Sigmoid colon (tissue), 7 donors: Measurements from ENCODE around the gene C19orf53. TPM values are rescaled to one million over a fixed set of nuclear protein-coding genes. Genes with fewer than 3 reads are reported as not detected.

Source experiments
- DNase-seq: peaks from one replicate; pipeline ENCODE4 v3.0.0-alpha.2; 2019
- H3K27ac ChIP-seq, 4 donors: fragments of 200-600 bp; sonication (generic); one replicate each; pipeline ENCODE4 v1.5.1; 2016 to 2019; ENCODE audit warnings: mild to moderate bottlenecking in 1 of 4
- H3K27me3 ChIP-seq, 3 donors: fragments of 200-600 bp; sonication (generic); one replicate each; pipeline ENCODE4 v1.5.1; 2019; ENCODE audit warnings: mild to moderate bottlenecking in 1 of 3
- H3K36me3 ChIP-seq, 4 donors: fragments of 200-600 bp; sonication (generic); one replicate each; pipeline ENCODE4 v1.5.1; 2016 to 2019
- H3K4me1 ChIP-seq, 4 donors: fragments of 200-600 bp; sonication (generic); one replicate each; pipeline ENCODE4 v1.5.1; 2017 to 2019
- H3K4me3 ChIP-seq, 4 donors: fragments of 200-600 bp; sonication (generic); one replicate each; pipeline ENCODE4 v1.5.1; 2017 to 2019; ENCODE audit warnings: mild to moderate bottlenecking in 2 of 4, moderate library complexity in 1 of 4
- H3K9me3 ChIP-seq, 4 donors: fragments of 200-600 bp in 3 of 4; sonication (generic) in 3 of 4; one replicate each; pipeline versions ENCODE4 v1.5.1 to v1.6.1; 2013 to 2019
- EP300 ChIP-seq, 4 donors: sonication (generic); formaldehyde crosslinking; IDR thresholded peaks; one replicate each; pipeline ENCODE4 v1.6.1; 2017; ENCODE audit warnings: antibody characterized with exemption in 4 of 4
- POLR2A ChIP-seq, 2 donors: fragments of 450-650 bp; IDR thresholded peaks; one replicate each; pipeline ENCODE4 v1.6.1; 2016; ENCODE audit warnings: antibody characterized with exemption in 2 of 2, mild to moderate bottlenecking in 2 of 2, moderate library complexity in 2 of 2
- POLR2AphosphoS5 ChIP-seq, 4 donors: sonication (generic); formaldehyde crosslinking; IDR thresholded peaks; one replicate each; pipeline ENCODE4 v1.6.1; 2017; ENCODE audit warnings: antibody characterized with exemption in 4 of 4
- WGBS, 2 donors: extraction: QIAGEN DNeasy Blood & Tissue Kit; methylation state at CpG; one replicate each; pipeline ENCODE4 v1.1.7; 2013; 5-methylcytosine and 5-hydroxymethylcytosine counted together
- intact Hi-C: fragments of 100-400 bp; cut with DNase I; formaldehyde crosslinking; loops from one replicate; pipeline ENCODE4 v1.15.1; 2023
- polyA plus RNA-seq, 3 donors: library from polyadenylated mRNA; stranded (reverse); fragments of 200-250 nt; gene quantifications; one replicate each; pipeline ENCODE4 v1.2.3, GENCODE V29; 2013
- total RNA-seq, 4 donors: library from RNA; depleted of rRNA; stranded (reverse); fragments of >200 nt; gene quantifications; one replicate each; pipeline ENCODE4 v1.1.0, GENCODE V29; 2016
- TF ChIP-seq, protein P1 (sequence below), 4 experiments: fragments of 450-650 bp in 3 of 4; fragments of 200-600 bp in 1 of 4; IDR thresholded peaks; one replicate each; pipeline ENCODE4 v1.5.1; 2016 to 2019; ENCODE audit warnings: antibody characterized with exemption in 4 of 4, mild to moderate bottlenecking in 3 of 4, moderate library complexity in 2 of 4
- donor health status: healthy with polysubstance abuse.
- donor health status: Bipolar disorder and iron deficiency.
- donor health status: healthy.

C19orf53 gene
- total and polyA plus RNA-seq, 7 donors: 105 to 229 (median 139) TPM

DNA sequence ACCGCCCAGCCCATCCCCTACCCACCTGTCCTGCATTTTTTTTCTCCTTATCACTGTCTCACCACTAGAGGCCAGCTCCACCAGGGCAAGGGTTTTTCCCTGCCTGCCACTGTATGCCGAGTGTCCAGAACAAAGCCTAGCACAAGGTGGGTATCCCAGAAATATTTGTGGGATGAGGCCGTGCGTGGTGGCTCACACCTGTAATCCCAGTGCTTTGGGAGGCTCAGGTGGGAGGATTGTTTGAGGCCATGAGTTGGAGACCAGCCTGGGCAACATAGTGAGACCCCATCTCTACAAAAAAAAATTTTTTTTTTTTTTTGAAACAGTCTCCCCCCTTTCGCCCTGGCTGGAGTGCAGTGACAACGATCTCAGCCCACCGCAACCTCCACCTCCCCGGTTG, 12.8 kb upstream of the C19orf53 start:
- no peaks in the 10 kb centered on the region for H3K9me3 ChIP-seq
- H3K4me1 ChIP-seq: peaks cover 0 to 23% (median 12%) of the 10 kb centered on the region in 4 donors
- WGBS, 2 donors: 84 to 96% methylated on average over 8 of the region's 8 CpGs
- TF ChIP-seq, protein P1, sequence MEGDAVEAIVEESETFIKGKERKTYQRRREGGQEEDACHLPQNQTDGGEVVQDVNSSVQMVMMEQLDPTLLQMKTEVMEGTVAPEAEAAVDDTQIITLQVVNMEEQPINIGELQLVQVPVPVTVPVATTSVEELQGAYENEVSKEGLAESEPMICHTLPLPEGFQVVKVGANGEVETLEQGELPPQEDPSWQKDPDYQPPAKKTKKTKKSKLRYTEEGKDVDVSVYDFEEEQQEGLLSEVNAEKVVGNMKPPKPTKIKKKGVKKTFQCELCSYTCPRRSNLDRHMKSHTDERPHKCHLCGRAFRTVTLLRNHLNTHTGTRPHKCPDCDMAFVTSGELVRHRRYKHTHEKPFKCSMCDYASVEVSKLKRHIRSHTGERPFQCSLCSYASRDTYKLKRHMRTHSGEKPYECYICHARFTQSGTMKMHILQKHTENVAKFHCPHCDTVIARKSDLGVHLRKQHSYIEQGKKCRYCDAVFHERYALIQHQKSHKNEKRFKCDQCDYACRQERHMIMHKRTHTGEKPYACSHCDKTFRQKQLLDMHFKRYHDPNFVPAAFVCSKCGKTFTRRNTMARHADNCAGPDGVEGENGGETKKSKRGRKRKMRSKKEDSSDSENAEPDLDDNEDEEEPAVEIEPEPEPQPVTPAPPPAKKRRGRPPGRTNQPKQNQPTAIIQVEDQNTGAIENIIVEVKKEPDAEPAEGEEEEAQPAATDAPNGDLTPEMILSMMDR (IDR thresholded peaks at IDR 0.05): no peak
- TF ChIP-seq POLR2A (IDR thresholded peaks at IDR 0.05) (no peak), POLR2AphosphoS5 (IDR thresholded peaks at IDR 0.05) (no peak)
- intact Hi-C loops: no loop called here
- peaks cover 30 to 67% (median 52%) of the 10 kb centered on the region in 4 donors for H3K36me3 ChIP-seq
- no peak for DNase-seq
- no peak overlapping the region for H3K4me3 ChIP-seq
- no peak overlapping the region for H3K27ac ChIP-seq
- H3K27me3 ChIP-seq: no peaks in the 10 kb centered on the region

DNA sequence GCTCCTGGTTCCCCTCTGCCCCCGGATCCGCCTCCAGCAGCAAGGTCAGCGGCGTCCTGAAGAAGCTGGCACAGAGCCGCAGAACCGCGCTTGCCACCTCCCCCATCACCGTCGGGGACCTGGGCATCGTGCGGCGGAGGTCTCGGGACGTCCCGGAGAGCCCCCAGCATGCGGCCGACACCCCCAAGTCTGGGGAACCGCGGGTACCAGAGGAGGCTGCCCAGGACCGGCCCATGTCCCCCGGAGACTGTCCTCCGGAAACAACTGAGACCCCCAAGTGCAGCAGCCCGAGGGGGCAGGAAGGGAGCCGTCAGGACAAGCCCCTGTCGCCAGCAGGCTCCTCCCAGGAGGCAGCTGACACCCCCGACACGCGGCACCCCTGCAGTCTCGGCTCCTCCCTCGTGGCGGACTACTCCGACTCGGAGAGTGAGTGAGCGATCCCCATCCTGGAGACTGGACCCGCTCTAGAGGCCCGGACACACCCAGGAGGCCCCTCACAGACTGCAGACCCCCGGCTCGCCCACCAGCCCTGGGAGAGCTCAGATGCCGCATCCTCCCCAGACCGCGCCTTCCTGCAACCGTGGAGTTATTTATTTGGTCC, 11.5 kb upstream of the C19orf53 start:
- DNase-seq: no peak
- intact Hi-C loops: no loop called here
- H3K27me3 ChIP-seq: no peaks in the 10 kb centered on the region
- peaks cover 23 to 54% (median 40%) of the 10 kb centered on the region in 4 donors for H3K36me3 ChIP-seq
- no peak overlapping the region for H3K27ac ChIP-seq
- H3K9me3 ChIP-seq: no peaks in the 10 kb centered on the region
- peaks cover 0 to 24% (median 12%) of the 10 kb centered on the region in 4 donors for H3K4me1 ChIP-seq
- WGBS, 2 donors: 92 to 93% methylated on average over 42 of the region's 42 CpGs
- H3K4me3 ChIP-seq: no peak overlapping the region
- no peak for TF ChIP-seq POLR2A (IDR thresholded peaks at IDR 0.05)
- TF ChIP-seq POLR2AphosphoS5 (IDR thresholded peaks at IDR 0.05): no peak
- no peak for TF ChIP-seq EP300 (IDR thresholded peaks at IDR 0.05)

DNA sequence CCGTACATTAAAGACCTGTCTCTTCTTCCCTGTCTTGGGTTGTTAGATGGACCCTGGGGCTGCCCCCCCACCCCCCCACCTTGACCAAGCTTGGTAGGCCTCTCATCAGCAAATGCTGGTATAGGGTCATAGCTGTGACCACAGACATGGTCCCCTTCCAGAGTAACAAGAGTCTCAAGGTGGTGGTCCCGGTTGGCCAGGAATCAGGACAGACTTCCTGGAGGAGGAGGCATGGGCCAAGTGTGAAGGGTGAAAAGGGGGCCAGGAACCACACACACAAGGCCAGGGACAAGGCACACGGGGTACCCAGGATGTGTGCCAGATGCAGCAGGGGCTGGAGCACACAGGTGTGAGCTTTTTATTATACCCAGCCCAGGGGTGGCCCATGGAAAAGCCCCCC, 11.0 kb upstream of the C19orf53 start:
- TF ChIP-seq, protein P1 (IDR thresholded peaks at IDR 0.05): no peak
- TF ChIP-seq EP300 (IDR thresholded peaks at IDR 0.05): no peak
- no peak for TF ChIP-seq POLR2A (IDR thresholded peaks at IDR 0.05)
- TF ChIP-seq POLR2AphosphoS5 (IDR thresholded peaks at IDR 0.05): no peak
- DNase-seq: no peak
- Histone ChIP-seq H3K27ac (peak overlapping the region in 1 of 4 donors; percentile 80), H3K4me1 (peaks cover 0 to 24% (median 12%) of the 10 kb centered on the region in 4 donors), H3K4me3 (no peak overlapping the region), H3K36me3 (peaks cover 18 to 52% (median 38%) of the 10 kb centered on the region in 4 donors), H3K9me3 (no peaks in the 10 kb centered on the region), H3K27me3 (no peaks in the 10 kb centered on the region)
- intact Hi-C loops: no loop called here
- 88 to 90% methylated on average over 3 of the region's 3 CpGs for WGBS, 2 donors

DNA sequence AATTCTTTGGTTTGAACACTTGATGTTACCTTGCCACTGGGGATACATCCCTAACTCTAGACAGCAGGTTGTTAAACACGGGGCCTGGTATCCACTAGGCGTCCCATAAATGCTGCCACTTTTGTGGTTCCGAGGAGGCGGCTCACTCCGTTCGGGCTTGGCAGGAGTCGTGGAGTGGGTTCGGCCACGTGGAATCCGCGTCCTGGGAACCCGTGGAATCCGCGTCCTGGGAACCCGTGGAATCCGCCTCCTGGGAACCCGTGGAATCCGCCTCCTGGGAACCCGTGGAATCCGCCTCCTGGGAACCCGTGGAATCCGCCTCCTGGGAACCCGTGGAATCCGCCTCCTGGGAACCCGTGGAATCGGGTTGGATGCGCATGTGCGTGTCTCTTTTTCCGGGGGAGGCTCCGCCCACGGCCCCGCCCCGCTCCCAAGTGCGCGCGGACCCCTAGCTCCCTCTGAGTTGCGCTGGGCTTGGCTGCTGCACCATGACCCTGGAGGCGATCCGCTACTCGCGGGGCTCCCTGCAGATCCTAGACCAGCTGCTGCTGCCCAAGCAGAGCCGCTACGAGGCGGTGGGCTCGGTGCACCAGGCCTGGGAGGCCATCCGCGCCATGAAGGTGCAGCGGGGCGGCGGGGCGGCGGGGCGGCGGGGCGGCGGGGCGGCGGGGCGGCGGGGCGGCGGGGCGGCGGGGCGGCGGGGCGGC, 10.0 kb upstream of the C19orf53 start, which contains the start of gene MRI1:
Gene MRI1 (plus strand): TSS at position 422 of the 707 bp plus-strand sequence. CDS start 67 bp downstream, at position 489.
- H3K4me3 ChIP-seq: peak within 1 kb of the TSS; percentile 56 to 90 (median 78)
- DNase-seq: peak; percentile 92
- H3K36me3 ChIP-seq: peaks cover 8 to 52% (median 37%) of the 10 kb centered on the region in 4 donors
- 2 to 15% methylated on average over 67 of the region's 67 CpGs for WGBS, 2 donors
- H3K9me3 ChIP-seq: no peaks in the 10 kb centered on the region
- intact Hi-C loops: no loop called here
- no peaks in the 10 kb centered on the region for H3K27me3 ChIP-seq
- peak within 1 kb of the TSS; percentile 72 to 90 (median 82) for H3K27ac ChIP-seq
- H3K4me1 ChIP-seq: peaks cover 0 to 24% (median 12%) of the 10 kb centered on the region in 4 donors
- TF ChIP-seq EP300 (IDR thresholded peaks at IDR 0.05) (no peak), POLR2A (IDR thresholded peaks at IDR 0.05) (peak; percentile 36 to 39), POLR2AphosphoS5 (IDR thresholded peaks at IDR 0.05) (peak; percentile 54 to 91 (median 84))
- TF ChIP-seq, protein P1 (IDR thresholded peaks at IDR 0.05): no peak

DNA sequence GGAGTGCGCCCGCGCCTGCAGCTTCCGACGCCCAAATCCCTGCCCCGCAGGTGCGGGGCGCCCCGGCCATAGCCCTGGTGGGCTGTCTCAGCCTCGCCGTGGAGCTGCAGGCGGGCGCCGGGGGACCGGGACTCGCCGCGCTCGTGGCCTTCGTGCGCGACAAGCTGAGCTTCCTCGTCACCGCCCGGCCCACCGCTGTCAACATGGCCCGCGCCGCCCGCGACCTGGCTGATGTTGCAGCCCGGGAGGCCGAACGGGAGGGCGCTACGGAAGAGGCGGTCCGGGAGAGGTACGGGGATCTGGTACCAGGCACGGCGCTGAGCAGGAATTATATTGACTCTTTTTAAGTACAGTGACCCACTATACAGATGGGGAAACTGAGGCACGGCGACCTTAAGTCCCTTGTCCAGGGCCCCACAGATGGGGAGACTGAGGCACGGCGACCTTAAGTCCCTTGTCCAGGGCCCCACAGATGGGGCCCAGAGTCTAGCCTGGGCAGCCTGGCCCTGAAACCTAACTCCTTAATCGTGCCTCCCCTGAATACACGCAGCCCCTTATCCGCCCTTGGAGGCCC, 9.3 kb upstream of the C19orf53 start:
- Histone ChIP-seq H3K4me3 (peak overlapping the region; percentile 56 to 90 (median 78)), H3K4me1 (peaks cover 0 to 24% (median 12%) of the 10 kb centered on the region in 4 donors), H3K9me3 (no peaks in the 10 kb centered on the region), H3K27me3 (no peaks in the 10 kb centered on the region), H3K27ac (peak overlapping the region; percentile 72 to 90 (median 82)), H3K36me3 (peaks cover 7 to 52% (median 37%) of the 10 kb centered on the region in 4 donors)
- intact Hi-C loops: no loop called here
- 1 to 4% methylated on average over 48 of the region's 48 CpGs for WGBS, 2 donors
- DNase-seq: no peak
- TF ChIP-seq, protein P1 (IDR thresholded peaks at IDR 0.05): no peak
- TF ChIP-seq POLR2AphosphoS5 (IDR thresholded peaks at IDR 0.05) (no peak), EP300 (IDR thresholded peaks at IDR 0.05) (no peak), POLR2A (IDR thresholded peaks at IDR 0.05) (no peak)
